RKO (cell line): ENCODE measurements around the gene LDLRAD1.
"Not testable (repeated sequence)": the region's sequence is repeated elsewhere in the genome, so short reads cannot be mapped to it uniquely, and the experiment has no call there.

Source experiments
- DNase-seq: peaks from one replicate; pipeline ENCODE4 v3.0.0-alpha.2; 2016; ENCODE audit warnings: low spot score

Gene LDLRAD1

GRCh38 chr1:54017979-54018378 is at the start of gene LDLRAD1:
TSS of gene LDLRAD1 (minus strand) at chr1:54018186. CDS start at chr1:54018112, 74 bp downstream.
- no peak for DNase-seq

- DNase-seq: no peak
Measured at GRCh38 chr1:54064299-54064698, 46.3 kb upstream of the LDLRAD1 start.

GRCh38 chr1:54054438-54054749 is 36.4 kb upstream of the LDLRAD1 start:
- DNase-seq: peak; percentile 7

GRCh38 chr1:54053745-54054437 is 35.9 kb upstream of the LDLRAD1 start:
- DNase-seq: peak; percentile 46

- peak; percentile 98 for DNase-seq
Measured at GRCh38 chr1:54052934-54053744, 35.2 kb upstream of the LDLRAD1 start, which contains the start of the genes TCEANC2 and TMEM59. TSS of gene TCEANC2 (plus strand) at chr1:54053608. CDS start at chr1:54054423, 815 bp downstream. TSS of gene TMEM59 (minus strand) at chr1:54053204. CDS start at chr1:54053188, 16 bp downstream.

GRCh38 chr1:54052431-54052933 is 34.5 kb upstream of the LDLRAD1 start:
- DNase-seq: peak; percentile 74

GRCh38 chr1:54051933-54052430 is 34.0 kb upstream of the LDLRAD1 start:
- peak; percentile 11 for DNase-seq

GRCh38 chr1:54050435-54050834 is 32.4 kb upstream of the LDLRAD1 start:
- not testable (repeated sequence) for DNase-seq

- DNase-seq: no peak
Measured at GRCh38 chr1:54047384-54048305, 29.7 kb upstream of the LDLRAD1 start.

GRCh38 chr1:54046671-54047383 is 28.8 kb upstream of the LDLRAD1 start:
- no peak for DNase-seq

GRCh38 chr1:54045496-54045895 is 27.5 kb upstream of the LDLRAD1 start:
- DNase-seq: no peak

- DNase-seq: no peak
Measured at GRCh38 chr1:54041806-54042205, 23.8 kb upstream of the LDLRAD1 start.

- peak; percentile 27 for DNase-seq
Measured at GRCh38 chr1:54037476-54037875, 19.5 kb upstream of the LDLRAD1 start.

- DNase-seq: no peak
Measured at GRCh38 chr1:54028306-54029251, 10.6 kb upstream of the LDLRAD1 start.

- DNase-seq: no peak
Measured at GRCh38 chr1:54027848-54028247, 9.9 kb upstream of the LDLRAD1 start.

- not testable (repeated sequence) for DNase-seq
Measured at GRCh38 chr1:54024811-54025210, 6.8 kb upstream of the LDLRAD1 start.

- DNase-seq: no peak
Measured at GRCh38 chr1:54024358-54024757, 6.4 kb upstream of the LDLRAD1 start.

GRCh38 chr1:54019562-54020176 is 1.7 kb upstream of the LDLRAD1 start:
- not testable (repeated sequence) for DNase-seq

- no peak for DNase-seq
Measured at GRCh38 chr1:54018635-54019034, 649 bp upstream of the LDLRAD1 start.
